ENCODE data around the gene COL25A1.

- TF ChIP-seq POLR2A (IDR thresholded peaks at IDR 0.05) (no peak), CTCF (IDR thresholded peaks at IDR 0.05) (no peak)
Measured at GRCh38 chr4:109169170-109169569, 133.3 kb downstream of the COL25A1 start.

All from upper lobe of left lung (tissue), 4 donors.